Activated naive CD4-positive, alpha-beta T cell treated with anti-CD3 and anti-CD28 coated beads, Interleukin-2, amount 50 U/mL, for 24 hours (primary cell): ENCODE data around the gene MEIG1.
"Not testable (repeated sequence)": the region's sequence is repeated elsewhere in the genome, so short reads cannot be mapped to it uniquely, and the experiment has no call there.

Experiments
- H3K27ac Mint-ChIP-seq: one replicate; pipeline ENCODE4 v1.8.0; 2021; ENCODE audit warnings: mild to moderate bottlenecking, mixed read lengths
- H3K27me3 Mint-ChIP-seq: one replicate; pipeline ENCODE4 v1.8.0; 2021; ENCODE audit warnings: mixed read lengths
- H3K36me3 Mint-ChIP-seq: one replicate; pipeline ENCODE4 v1.8.0; 2021; ENCODE audit warnings: mixed read lengths
- H3K4me1 Mint-ChIP-seq: one replicate; pipeline ENCODE4 v1.8.0; 2021; ENCODE audit warnings: mixed read lengths
- H3K4me3 Mint-ChIP-seq: one replicate; pipeline ENCODE4 v1.8.0; 2021; ENCODE audit warnings: mild to moderate bottlenecking, mixed read lengths
- H3K9me3 Mint-ChIP-seq: one replicate; pipeline ENCODE4 v1.8.0; 2021; ENCODE audit warnings: mixed read lengths

MEIG1 gene

GRCh38 chr10:14992336-14992735, 33.1 kb downstream of the MEIG1 start:
- not testable (repeated sequence) for H3K27me3 Mint-ChIP-seq, H3K36me3 Mint-ChIP-seq, H3K9me3 Mint-ChIP-seq, H3K4me1 Mint-ChIP-seq, H3K4me3 Mint-ChIP-seq, H3K27ac Mint-ChIP-seq

DNA sequence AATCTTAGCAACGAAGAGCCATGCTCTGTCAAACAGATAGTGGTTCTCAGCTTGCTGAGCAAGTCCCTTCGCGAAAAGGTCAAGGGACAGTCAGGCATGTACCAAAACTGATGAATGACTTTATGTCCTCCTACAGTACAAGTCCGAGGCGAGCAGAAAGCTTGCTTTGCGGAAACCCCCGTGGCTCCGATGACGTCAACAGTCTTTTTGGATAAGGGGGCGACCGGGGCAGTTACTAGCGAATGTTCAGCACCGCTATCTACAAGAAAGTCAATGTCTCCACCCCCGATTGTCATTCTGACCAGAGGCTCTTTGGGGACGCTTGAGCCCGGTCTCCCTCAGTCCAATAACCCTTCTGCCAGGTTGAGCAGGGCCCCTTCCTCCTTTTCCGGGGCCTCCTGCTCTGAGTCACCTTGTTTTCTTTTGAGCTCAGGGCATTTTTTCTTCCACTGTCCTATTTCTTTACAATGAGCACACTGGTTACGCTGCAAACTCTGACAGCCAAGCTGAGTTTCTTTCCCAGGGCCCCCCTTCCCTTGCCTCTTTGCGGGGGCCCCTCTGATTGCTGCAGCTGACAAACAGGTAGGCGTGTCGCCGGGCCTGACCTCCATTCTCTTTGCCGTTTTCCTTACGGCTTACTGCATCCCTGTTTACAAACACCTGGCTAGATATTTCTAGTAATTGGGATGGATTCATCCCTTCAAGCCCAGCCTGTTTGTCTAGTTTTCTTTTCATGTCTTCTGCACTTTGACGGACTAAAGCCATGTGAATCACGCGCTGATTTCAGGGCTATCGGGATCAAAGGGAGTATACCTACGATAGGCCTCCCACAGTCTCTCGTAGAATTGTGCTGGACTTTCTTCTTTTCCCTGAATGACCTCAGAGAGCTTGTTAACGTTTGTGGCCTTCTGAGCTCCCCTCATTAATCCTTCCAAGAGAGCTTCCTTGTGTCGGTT, 34.6 kb downstream of the MEIG1 start:
- not testable (repeated sequence) for H3K4me1 Mint-ChIP-seq, H3K36me3 Mint-ChIP-seq, H3K27ac Mint-ChIP-seq, H3K27me3 Mint-ChIP-seq, H3K4me3 Mint-ChIP-seq, H3K9me3 Mint-ChIP-seq

GRCh38 chr10:14995964-14996565, 36.9 kb downstream of the MEIG1 start:
- H3K4me1 Mint-ChIP-seq, result peaks cover 7% of the 10 kb centered on the region
- no peaks in the 10 kb centered on the region for H3K36me3 Mint-ChIP-seq
- no peak overlapping the region for H3K27ac Mint-ChIP-seq
- no peak overlapping the region for H3K4me3 Mint-ChIP-seq
- H3K27me3 Mint-ChIP-seq, result no peaks in the 10 kb centered on the region
- peaks cover 5% of the 10 kb centered on the region for H3K9me3 Mint-ChIP-seq

DNA sequence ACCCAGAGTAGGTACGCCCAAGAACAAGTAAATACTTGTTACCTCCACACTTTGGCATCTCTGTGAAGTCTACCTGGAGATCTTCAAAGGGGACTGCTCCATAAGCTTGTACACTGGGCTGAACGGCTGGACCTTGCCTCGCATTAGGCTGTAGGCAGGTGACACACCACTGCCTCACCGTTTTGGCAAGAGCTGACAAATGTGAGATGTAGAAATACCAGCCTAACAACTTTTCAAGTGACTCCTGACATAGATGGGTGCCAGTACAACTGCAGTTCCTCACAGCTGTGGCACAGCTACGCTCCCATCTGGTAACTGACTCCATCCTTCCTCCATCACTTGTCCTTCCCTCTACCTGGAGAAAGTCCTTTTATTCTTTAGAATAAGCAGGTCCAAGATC, 54.3 kb downstream of the MEIG1 start:
- not testable (repeated sequence) for H3K9me3 Mint-ChIP-seq, H3K4me3 Mint-ChIP-seq, H3K36me3 Mint-ChIP-seq, H3K27ac Mint-ChIP-seq, H3K27me3 Mint-ChIP-seq, H3K4me1 Mint-ChIP-seq

DNA sequence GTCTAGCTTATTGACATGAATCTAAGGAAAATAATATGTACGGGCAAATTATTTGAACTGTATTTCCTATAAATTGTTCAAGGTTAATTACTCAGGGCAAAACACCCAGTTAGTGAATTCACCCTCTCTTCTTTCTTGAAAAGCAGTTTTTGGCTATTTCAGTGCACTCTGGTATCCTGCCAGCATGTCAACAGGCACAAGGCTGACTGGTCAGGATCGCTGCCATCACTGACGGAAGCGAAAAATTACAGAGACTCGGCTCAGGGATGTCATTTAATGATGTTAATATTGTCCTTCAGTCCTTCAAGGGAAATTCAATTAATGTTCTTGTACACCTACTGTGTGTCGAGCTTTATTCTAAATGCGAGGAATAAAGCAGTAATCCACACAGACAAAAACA, 56.3 kb downstream of the MEIG1 start:
- H3K27ac Mint-ChIP-seq, result no peak overlapping the region
- H3K36me3 Mint-ChIP-seq, result no peaks in the 10 kb centered on the region
- H3K9me3 Mint-ChIP-seq, result no peaks in the 10 kb centered on the region
- H3K4me3 Mint-ChIP-seq, result no peak overlapping the region
- no peaks in the 10 kb centered on the region for H3K27me3 Mint-ChIP-seq
- no peaks in the 10 kb centered on the region for H3K4me1 Mint-ChIP-seq

DNA sequence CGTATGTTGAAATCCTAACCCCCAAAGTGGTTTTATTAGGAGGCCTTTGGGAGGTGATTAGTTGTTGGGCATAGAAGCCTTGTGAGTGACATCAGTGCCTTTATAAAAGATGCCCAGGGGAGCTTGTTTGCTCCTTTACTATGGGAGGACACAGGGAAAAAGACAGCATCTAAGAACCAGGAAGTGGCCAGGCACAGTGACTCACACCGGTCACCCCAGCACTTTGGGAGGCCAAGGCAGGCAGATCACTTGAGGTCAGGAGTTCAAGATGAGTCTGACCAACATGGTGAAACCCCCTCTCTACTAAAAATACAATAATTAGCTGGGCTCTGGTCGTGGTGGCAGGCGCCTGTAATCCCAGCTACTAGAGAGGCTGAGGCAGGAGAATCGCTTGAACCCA, 61.8 kb downstream of the MEIG1 start:
- not testable (repeated sequence) for H3K4me3 Mint-ChIP-seq, H3K27me3 Mint-ChIP-seq, H3K4me1 Mint-ChIP-seq, H3K36me3 Mint-ChIP-seq, H3K27ac Mint-ChIP-seq, H3K9me3 Mint-ChIP-seq
